SK-N-SH (cell line): Measurements from ENCODE around the gene ATF4. TPM values are rescaled to one million over a fixed set of nuclear protein-coding genes. Genes with fewer than 3 reads are reported as not detected.

Source experiments
- CTCF ChIA-PET: fragments of 300-600, 350-600 bp; formaldehyde crosslinking; extraction: SDS; loops from one replicate; lab custom pipeline; 2021; lab: Yijun Ruan, JAX
- POLR2A ChIA-PET: fragments of 350-600 bp; sonication (Branson Sonifier 250); formaldehyde crosslinking; extraction: SDS; loops from one replicate; lab custom pipeline; 2020; ENCODE audit warnings: antibody characterized with exemption, inconsistent platforms; lab: Yijun Ruan, JAX
- DNase-seq: peaks from one replicate; pipeline ENCODE4 v3.0.0; 2012
- H2AFZ ChIP-seq: fragments of 200-600 bp; sonication (generic); 2 replicates; pipeline ENCODE4 v1.8.1; 2016; ENCODE audit warnings: antibody characterized with exemption, mild to moderate bottlenecking, low read depth
- H3F3A ChIP-seq: fragments of 200-600 bp; sonication (generic); replicated peaks from 2 replicates; pipeline ENCODE3; 2016; ENCODE audit warnings: antibody characterized with exemption, mild to moderate bottlenecking; ENCODE audit not compliant: insufficient read depth
- H3K27ac ChIP-seq, 2 experiments: fragments of 200-500 bp in 1 of 2; fragments of 200-600 bp in 1 of 2; sonication (Bioruptor generic) in 1 of 2; sonication (generic), shearing (Covaris generic) in 1 of 2; 2 replicates each; pipeline versions ENCODE4 v1.5.1 to v1.6.1; 2014 to 2016; ENCODE audit warnings: low read depth in 2 of 2, inconsistent platforms in 1 of 2, low read length in 1 of 2, mild to moderate bottlenecking in 1 of 2, mixed read lengths in 1 of 2
- H3K27me3 ChIP-seq: fragments of 200-600 bp; sonication (generic), shearing (Covaris generic); 2 replicates; pipeline ENCODE4 v1.6.1; 2016; ENCODE audit warnings: mixed run types; ENCODE audit not compliant: insufficient read depth
- H3K36me3 ChIP-seq, 2 experiments: fragments of 200-500 bp in 1 of 2; fragments of 200-600 bp in 1 of 2; sonication (Bioruptor generic) in 1 of 2; sonication (generic) in 1 of 2; replicated peaks in 1 of 2; 2 replicates each; pipeline versions ENCODE3 to v1.5.1; 2014 to 2016; ENCODE audit warnings: low read length in 1 of 2, mild to moderate bottlenecking in 1 of 2; ENCODE audit not compliant: insufficient read depth in 2 of 2, control insufficient read depth in 1 of 2
- H3K4me1 ChIP-seq, 2 experiments: fragments of 200-500 bp in 1 of 2; fragments of 200-600 bp in 1 of 2; sonication (Bioruptor generic) in 1 of 2; sonication (generic), shearing (Covaris generic) in 1 of 2; 2 replicates each; pipeline versions ENCODE4 v1.5.1 to v1.6.1; 2014 to 2016; ENCODE audit warnings: low read depth in 1 of 2, low read length in 1 of 2, mixed run types in 1 of 2; ENCODE audit not compliant: insufficient read depth in 2 of 2, control insufficient read depth in 1 of 2
- H3K4me2 ChIP-seq: fragments of 200-600 bp; sonication (generic), shearing (Covaris generic); 2 replicates; pipeline ENCODE4 v1.6.1; 2017; ENCODE audit warnings: mixed run types
- H3K4me3 ChIP-seq, 2 experiments: fragments of 200-500 bp in 1 of 2; fragments of 200-600 bp in 1 of 2; sonication (Bioruptor generic) in 1 of 2; sonication (generic), shearing (Covaris generic) in 1 of 2; 2 replicates each; pipeline versions ENCODE4 v1.5.1 to v1.8.1; 2014 to 2016; ENCODE audit warnings: low read depth in 2 of 2, inconsistent platforms in 1 of 2, low read length in 1 of 2, mild to moderate bottlenecking in 1 of 2, mixed read lengths in 1 of 2, moderate library complexity in 1 of 2
- H3K79me2 ChIP-seq: fragments of 200-600 bp; sonication (generic); 2 replicates; pipeline ENCODE4 v1.8.1; 2017; ENCODE audit warnings: mild to moderate bottlenecking; ENCODE audit not compliant: insufficient read depth
- H3K9ac ChIP-seq: fragments of 200-600 bp; sonication (generic); 2 replicates; pipeline ENCODE4 v1.6.1; 2017; ENCODE audit warnings: mixed run types
- H3K9me2 ChIP-seq: fragments of 200-600 bp; sonication (generic); 2 replicates; pipeline ENCODE4 v1.6.1; 2017; ENCODE audit warnings: mixed run types
- H3K9me3 ChIP-seq: fragments of 200-600 bp; sonication (generic); 2 replicates; pipeline ENCODE4 v1.6.1; 2017; ENCODE audit warnings: mixed run types, mild to moderate bottlenecking, moderate library complexity
- H4K20me1 ChIP-seq: fragments of 200-600 bp; sonication (generic); 2 replicates; pipeline ENCODE4 v1.6.1; 2017; ENCODE audit warnings: mild to moderate bottlenecking, mixed run types; ENCODE audit not compliant: insufficient read depth
- CHD2 ChIP-seq: fragments of 150-350 bp; IDR thresholded peaks from 2 replicates; pipeline ENCODE4 v1.6.1; 2018; ENCODE audit warnings: low read length; ENCODE audit not compliant: partially characterized antibody
- ELF1 ChIP-seq: IDR thresholded peaks from 2 replicates; pipeline ENCODE4 v1.4.0; 2012
- EP300 ChIP-seq, 2 experiments: IDR thresholded peaks; 2 replicates each; pipeline versions ENCODE4 v1.4.0 to v1.6.1; 2012; ENCODE audit warnings: borderline replicate concordance in 1 of 2, low read depth in 1 of 2, low read length in 1 of 2
- EZH2phosphoT487 ChIP-seq: fragments of 200-600 bp; sonication (generic); IDR thresholded peaks from 2 replicates; pipeline ENCODE4 v1.6.1; 2017; ENCODE audit warnings: low read depth, mixed run types, mild to moderate bottlenecking, antibody characterized with exemption, moderate library complexity, borderline replicate concordance
- FOSL2 ChIP-seq: IDR thresholded peaks from 2 replicates; pipeline ENCODE4 v1.4.0; 2012; ENCODE audit warnings: low read depth, mild to moderate bottlenecking, moderate library complexity, borderline replicate concordance
- FOXJ3 ChIP-seq: sonication (generic); formaldehyde crosslinking; IDR thresholded peaks from 2 replicates; pipeline ENCODE4 v1.5.1; 2020; ENCODE audit warnings: mild to moderate bottlenecking, missing genetic modification reagents
- GABPA ChIP-seq: IDR thresholded peaks from 2 replicates; pipeline ENCODE4 v1.4.0; 2012; ENCODE audit warnings: low read depth, mild to moderate bottlenecking
- IRF3 ChIP-seq: fragments of 150-350 bp; IDR thresholded peaks from 2 replicates; pipeline ENCODE4 v1.6.1; 2016; ENCODE audit warnings: mild to moderate bottlenecking, low read depth, low read length
- MXI1 ChIP-seq: IDR thresholded peaks from 2 replicates; pipeline ENCODE4 v1.6.1; 2012; ENCODE audit warnings: mild to moderate bottlenecking, low read depth, low read length, improper control_type of control experiment
- RAD21 ChIP-seq: IDR thresholded peaks from 2 replicates; pipeline ENCODE4 v1.6.1; 2012; ENCODE audit warnings: mild to moderate bottlenecking, low read length
- RCOR1 ChIP-seq: fragments of 150-350 bp; IDR thresholded peaks from 2 replicates; pipeline ENCODE4 v1.6.1; 2017; ENCODE audit warnings: antibody characterized with exemption, low read length
- RFX5 ChIP-seq: IDR thresholded peaks from 2 replicates; pipeline ENCODE4 v1.6.1; 2012; ENCODE audit warnings: mild to moderate bottlenecking, improper control_type of control experiment, low read length
- TCF12 ChIP-seq: IDR thresholded peaks from 2 replicates; pipeline ENCODE4 v1.4.0; 2012
- TEAD4 ChIP-seq: IDR thresholded peaks from 2 replicates; pipeline ENCODE4 v1.4.0; 2012; ENCODE audit warnings: mild to moderate bottlenecking, borderline replicate concordance; ENCODE audit not compliant: insufficient read depth
- YY1 ChIP-seq: IDR thresholded peaks from 2 replicates; pipeline ENCODE4 v1.4.0; 2012; ENCODE audit warnings: low read depth, mild to moderate bottlenecking
- WGBS: methylation state at CpG from one replicate; pipeline ENCODE4 v1.1.6; 2017; ENCODE audit warnings: low lambda C conversion rate; 5-methylcytosine and 5-hydroxymethylcytosine counted together
- polyA plus RNA-seq, 3 experiments: library from polyadenylated mRNA; depleted of rRNA; stranded (reverse); fragments of >200 nt; gene quantifications; 2 replicates each; pipeline ENCODE4 v1.2.3, GENCODE V29; 2012
- TF ChIP-seq, protein P1 (sequence below): IDR thresholded peaks from 2 replicates; pipeline ENCODE4 v1.4.0; 2012; ENCODE audit warnings: low read depth
- TF ChIP-seq, protein P2 (sequence below): IDR thresholded peaks from 2 replicates; pipeline ENCODE4; 2012

ATF4 gene
- polyA plus RNA-seq, 1 of the 3 experiments (the other 2 are of a cell fraction) = 375 TPM

- Histone ChIP-seq H3K27ac (no peak overlapping the region), H3K27me3 (no peaks in the 10 kb centered on the region), H3K36me3 (no peaks in the 10 kb centered on the region)
- TF ChIP-seq, protein P1, sequence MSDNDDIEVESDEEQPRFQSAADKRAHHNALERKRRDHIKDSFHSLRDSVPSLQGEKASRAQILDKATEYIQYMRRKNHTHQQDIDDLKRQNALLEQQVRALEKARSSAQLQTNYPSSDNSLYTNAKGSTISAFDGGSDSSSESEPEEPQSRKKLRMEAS = no peak
- TF ChIP-seq, protein P2, sequence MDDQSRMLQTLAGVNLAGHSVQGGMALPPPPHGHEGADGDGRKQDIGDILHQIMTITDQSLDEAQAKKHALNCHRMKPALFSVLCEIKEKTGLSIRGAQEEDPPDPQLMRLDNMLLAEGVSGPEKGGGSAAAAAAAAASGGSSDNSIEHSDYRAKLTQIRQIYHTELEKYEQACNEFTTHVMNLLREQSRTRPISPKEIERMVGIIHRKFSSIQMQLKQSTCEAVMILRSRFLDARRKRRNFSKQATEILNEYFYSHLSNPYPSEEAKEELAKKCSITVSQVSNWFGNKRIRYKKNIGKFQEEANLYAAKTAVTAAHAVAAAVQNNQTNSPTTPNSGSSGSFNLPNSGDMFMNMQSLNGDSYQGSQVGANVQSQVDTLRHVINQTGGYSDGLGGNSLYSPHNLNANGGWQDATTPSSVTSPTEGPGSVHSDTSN = no peak
- TF ChIP-seq TEAD4 (no peak), EP300 (IDR thresholded peaks at IDR 0.05; ENCODE audit: borderline replicate concordance in 1 of 2, low read depth in 1 of 2, low read length in 1 of 2) (no peak), CHD2 (no peak), ELF1 (no peak), TCF12 (no peak), FOXJ3 (CRISPR knock-in tag) (no peak), FOSL2 (no peak), IRF3 (no peak), RFX5 (no peak), MXI1 (no peak), RCOR1 (no peak), EZH2phosphoT487 (no peak), GABPA (no peak), YY1 (no peak), RAD21 (no peak)
- TF ChIP-seq, all 33 proteins: peak for 0
- Histone ChIP-seq H3K9me2 (no peaks in the 10 kb centered on the region), H3K4me1 (peaks cover 8 to 53% of the 10 kb centered on the region in 2 experiments; a peak in 3 of 4 replicates), H3K9ac (no peak overlapping the region), H4K20me1 (no peaks in the 10 kb centered on the region), H2AFZ (no peak overlapping the region), H3K9me3 (no peaks in the 10 kb centered on the region), H3K4me2 (no peak overlapping the region), H3F3A (no peaks in the 10 kb centered on the region), H3K4me3 (no peak overlapping the region), H3K79me2 (no peaks in the 10 kb centered on the region)
- CTCF ChIA-PET = interaction anchor here (1.0 kb wide), 1 partner anchor 49 kb away, joined by 3 read pairs; the partner anchor contains the start of gene ATF4
- POLR2A ChIA-PET = no interaction called here
- WGBS = 76% methylated on average over 8 of the region's 13 CpGs
- no peak for DNase-seq
Observed at GRCh38 chr22:39471381-39472141, 48.8 kb upstream of the ATF4 start.
